Activated CD4-positive, alpha-beta T cell treated with anti-CD3 and anti-CD28 coated beads, Interleukin-2, amount 50 U/mL, for 16 hours (primary cell): ENCODE data around the gene CABP2.

Experiments used
- DNase-seq: peaks from one replicate; pipeline ENCODE4 v3.0.0-alpha.2; 2020

The CABP2 gene

DNA sequence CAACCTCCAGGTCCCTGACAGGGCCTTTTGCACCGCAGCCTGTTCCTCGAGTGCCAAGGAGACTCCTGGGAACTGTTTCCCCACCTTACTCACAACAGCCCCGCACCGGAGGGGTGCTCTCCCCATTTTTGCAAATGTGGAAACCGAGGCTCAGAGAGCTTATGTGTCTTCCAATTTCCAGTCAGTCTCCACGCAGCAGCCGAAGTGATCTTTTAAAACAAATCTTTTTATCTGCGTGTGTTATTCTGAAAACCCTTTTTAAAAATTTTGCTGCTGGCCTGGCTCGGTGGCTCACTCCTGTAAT lies 53.8 kb downstream of the CABP2 start:
- DNase-seq: no peak
